GM15510 (cell line): Measurements from ENCODE around the gene SHISAL1.

Experiments used
- POLR2A ChIP-seq: IDR thresholded peaks from 3 replicates; pipeline ENCODE4 v1.6.1; 2011; ENCODE audit warnings: borderline replicate concordance; ENCODE audit not compliant: insufficient read length; ENCODE audit errors: extremely low read depth

Gene SHISAL1

GRCh38 chr22:44229809-44230208, 82.9 kb downstream of the SHISAL1 start:
- no peak for TF ChIP-seq POLR2A

- no peak for TF ChIP-seq POLR2A
These were observed 83.4 kb downstream of the SHISAL1 start for GRCh38 chr22:44229331-44229730.

- TF ChIP-seq POLR2A: no peak
These were observed 86.9 kb downstream of the SHISAL1 start for GRCh38 chr22:44225812-44226211.

GRCh38 chr22:44225091-44225689, 87.6 kb downstream of the SHISAL1 start:
- TF ChIP-seq POLR2A: no peak

- no peak for TF ChIP-seq POLR2A
These were observed 88.6 kb downstream of the SHISAL1 start for GRCh38 chr22:44224166-44224565.

GRCh38 chr22:44221710-44222475, 90.9 kb downstream of the SHISAL1 start:
- no peak for TF ChIP-seq POLR2A

GRCh38 chr22:44220727-44221680, 91.7 kb downstream of the SHISAL1 start:
- TF ChIP-seq POLR2A: no peak

GRCh38 chr22:44219101-44219870, 93.5 kb downstream of the SHISAL1 start:
- TF ChIP-seq POLR2A: no peak

- TF ChIP-seq POLR2A: no peak
These were observed 94.7 kb downstream of the SHISAL1 start for GRCh38 chr22:44218071-44218470.

- TF ChIP-seq POLR2A: no peak
These were observed 95.4 kb downstream of the SHISAL1 start for GRCh38 chr22:44217346-44217745.

GRCh38 chr22:44215287-44215686, 97.5 kb downstream of the SHISAL1 start:
- no peak for TF ChIP-seq POLR2A

GRCh38 chr22:44214764-44215163, 98.0 kb downstream of the SHISAL1 start:
- TF ChIP-seq POLR2A: no peak

- TF ChIP-seq POLR2A: no peak
These were observed 98.6 kb downstream of the SHISAL1 start for GRCh38 chr22:44214187-44214586.

- no peak for TF ChIP-seq POLR2A
These were observed 99.2 kb downstream of the SHISAL1 start for GRCh38 chr22:44213489-44214043.
